T-helper 9 cell (primary cell): ENCODE data around the gene AHSP.
"Not testable (repeated sequence)": the region's sequence is repeated elsewhere in the genome, so short reads cannot be mapped to it uniquely, and the experiment has no call there.

Source experiments
- DNase-seq: peaks from one replicate; pipeline ENCODE4 v3.0.0-alpha.2; 2020

AHSP gene

DNA sequence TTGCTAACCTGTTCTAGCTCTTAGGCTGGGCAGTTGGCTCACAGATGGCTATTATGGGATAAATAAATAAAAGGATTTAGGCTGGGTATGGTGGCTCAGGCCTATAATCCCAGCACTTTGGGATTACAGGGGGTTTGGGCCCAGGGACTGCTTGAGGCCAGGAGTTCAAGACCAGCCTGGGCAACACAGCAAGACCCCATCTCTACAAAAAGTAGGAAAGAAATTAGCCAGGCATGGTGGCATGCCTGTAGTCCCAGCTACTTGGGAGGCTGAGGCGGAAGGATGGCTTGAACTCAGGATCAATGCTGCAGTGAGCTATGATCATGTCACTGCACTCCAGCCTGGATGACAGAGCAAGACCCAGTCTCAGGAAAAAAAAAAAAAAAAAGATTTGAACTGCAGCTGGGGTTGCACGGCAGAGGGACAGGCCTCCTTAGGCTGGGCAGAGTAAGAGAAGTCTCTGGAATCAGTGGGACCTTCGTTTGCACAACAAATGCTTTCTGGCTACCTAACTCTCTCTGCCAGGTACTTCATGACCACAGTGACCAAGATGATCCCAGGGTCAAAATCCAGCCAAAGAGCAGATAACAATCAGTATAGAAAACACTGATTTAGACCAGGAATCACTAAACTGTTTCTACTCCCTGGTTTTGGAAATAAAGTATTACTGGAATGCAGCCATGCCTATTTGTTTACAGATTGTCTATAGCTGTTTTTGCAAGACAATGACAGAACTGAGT, 26.3 kb upstream of the AHSP start:
- DNase-seq = no peak

DNA sequence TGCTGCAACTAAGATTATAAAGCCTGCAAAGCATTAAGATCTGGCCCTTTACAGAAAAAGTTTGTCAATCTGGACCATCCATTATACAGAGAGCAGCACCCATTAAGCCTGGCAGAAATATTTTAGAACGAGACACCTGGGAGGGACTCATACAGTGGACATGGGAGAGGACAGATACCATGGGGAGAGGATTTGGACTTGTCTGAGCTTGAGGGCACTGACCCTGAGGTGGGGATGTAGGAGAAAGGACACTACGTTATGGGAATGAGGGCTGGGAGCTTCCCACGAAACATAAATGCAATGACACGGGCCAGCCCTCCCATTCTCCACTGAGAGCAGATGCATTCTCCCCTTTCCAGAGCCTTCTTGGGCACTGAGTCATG, 25.7 kb upstream of the AHSP start:
- no peak for DNase-seq

DNA sequence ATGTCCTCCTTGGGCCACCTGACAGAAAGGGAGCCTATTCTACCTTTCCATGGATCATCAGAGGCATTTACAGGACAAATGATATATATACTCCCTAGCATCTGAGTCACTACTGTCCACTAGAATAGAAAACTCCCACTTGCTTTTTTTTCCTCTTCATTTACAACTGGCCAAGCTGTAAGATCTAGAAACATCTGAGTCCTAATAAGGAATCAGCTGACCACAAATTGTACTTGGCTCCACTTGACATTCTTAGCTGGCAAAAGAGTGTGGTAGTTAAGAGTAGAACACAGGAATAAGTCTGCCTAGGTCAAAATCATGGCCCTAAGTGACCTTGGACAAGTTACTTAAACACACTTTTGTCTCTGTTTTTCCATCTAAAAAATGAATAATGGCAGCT, 24.7 kb upstream of the AHSP start:
- DNase-seq = no peak

- DNase-seq = not testable (repeated sequence)
Observed at GRCh38 chr16:31503555-31503954, 24.1 kb upstream of the AHSP start.

GRCh38 chr16:31504159-31504558, 23.5 kb upstream of the AHSP start:
- DNase-seq = no peak

GRCh38 chr16:31505483-31505882, 22.2 kb upstream of the AHSP start:
- no peak for DNase-seq

- DNase-seq = peak; percentile 4
Observed at GRCh38 chr16:31507617-31507928, 20.1 kb upstream of the AHSP start.

GRCh38 chr16:31507929-31508705, 19.6 kb upstream of the AHSP start, which contains the start of gene RUSF1:
RUSF1 (minus strand) TSS chr16:31508391; CDS start chr16:31508373, 18 bp downstream.
- DNase-seq = peak; percentile 67

DNA sequence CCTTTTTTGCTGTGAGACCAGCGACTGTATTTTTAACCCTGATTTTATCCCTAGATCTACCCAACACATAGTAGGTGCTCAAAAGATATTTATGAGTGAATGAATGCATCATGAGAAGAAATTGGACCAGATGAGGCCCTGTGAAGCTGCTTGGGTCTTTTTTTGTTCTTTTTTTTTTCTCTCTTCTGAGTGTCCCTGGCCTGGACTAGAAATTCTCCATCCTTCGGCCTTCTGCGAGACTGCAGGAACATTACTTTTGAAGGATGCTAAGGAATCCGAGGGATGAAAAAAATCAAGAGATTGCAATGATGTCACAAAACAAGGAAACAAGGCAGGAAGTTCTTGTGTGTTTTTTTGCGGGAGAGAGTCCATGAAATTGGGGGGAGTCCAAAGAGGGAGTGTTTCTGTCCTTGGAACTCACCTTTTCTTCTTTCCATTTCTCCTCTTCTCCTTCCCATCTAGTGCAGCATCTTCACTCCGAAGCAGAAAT, 18.9 kb upstream of the AHSP start:
- no peak for DNase-seq

DNA sequence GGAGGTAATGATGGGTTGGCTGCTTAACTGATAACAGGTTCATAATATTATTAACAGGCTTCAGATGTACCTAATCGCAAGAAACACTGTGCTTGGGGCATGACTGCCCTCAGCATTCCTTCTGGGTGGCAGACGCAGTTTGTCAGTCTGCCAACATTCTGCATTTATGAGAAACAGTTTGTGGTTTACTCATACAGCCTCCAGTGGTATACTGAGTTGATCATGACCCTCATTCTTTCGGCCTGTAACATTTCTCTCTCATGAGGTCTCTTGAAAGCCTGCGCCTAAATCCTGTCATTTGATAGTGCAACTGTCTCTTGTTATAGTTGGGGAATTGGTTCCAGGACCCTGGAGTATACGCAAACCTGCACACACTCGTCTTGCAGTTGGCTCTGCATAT, 14.6 kb upstream of the AHSP start:
- no peak for DNase-seq

DNA sequence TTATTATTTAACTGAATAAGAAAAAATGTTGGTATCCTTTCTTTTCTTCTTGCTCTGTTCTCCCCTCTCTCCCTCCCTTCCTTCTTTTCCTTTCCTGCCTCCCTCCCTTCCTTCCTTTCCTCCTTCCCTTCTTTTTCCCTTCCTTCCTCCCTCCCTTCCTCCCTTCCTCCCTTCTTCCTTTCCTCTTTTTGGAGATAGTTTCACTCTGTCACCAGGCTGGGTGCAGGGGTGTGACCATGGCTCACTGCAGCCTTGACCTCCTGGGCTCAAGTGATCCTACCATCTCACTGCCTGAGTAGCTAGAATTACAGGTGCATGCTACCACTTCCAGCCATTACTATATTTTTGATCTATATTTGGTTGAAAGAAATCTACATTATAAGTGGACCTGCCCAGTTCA, 13.8 kb upstream of the AHSP start:
- DNase-seq = no peak

- DNase-seq = no peak
Observed at GRCh38 chr16:31517800-31518402, 9.8 kb upstream of the AHSP start.

DNA sequence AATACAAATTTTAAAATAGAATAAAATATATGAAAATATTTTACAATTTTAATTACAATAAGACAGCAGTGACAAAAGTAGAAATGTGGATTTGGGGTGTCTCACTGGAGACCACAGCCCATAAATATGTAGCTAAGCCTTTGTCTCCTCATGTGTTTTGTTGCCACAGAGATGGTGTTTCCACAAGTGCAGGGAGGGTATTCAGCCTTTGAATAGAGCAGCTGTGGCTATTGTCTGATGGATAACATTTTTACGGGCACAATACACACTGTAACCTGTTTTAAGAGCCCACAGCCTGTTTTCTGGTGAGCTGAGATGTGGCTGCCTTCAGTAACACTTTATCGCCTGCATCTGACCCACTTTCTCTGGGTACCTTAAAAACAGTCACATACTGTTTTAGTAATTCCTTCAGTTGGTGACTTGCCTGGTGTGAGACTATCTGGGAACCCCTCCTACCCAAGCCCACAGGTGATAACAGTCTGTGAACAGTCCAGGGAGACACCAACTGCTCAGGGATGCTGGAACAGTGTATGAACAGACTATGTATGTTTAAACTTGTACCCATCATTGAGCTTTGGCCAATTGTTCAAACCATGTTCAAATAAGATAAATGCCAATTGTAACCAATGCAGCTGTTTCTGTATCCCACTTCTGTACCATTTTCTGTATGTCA, 7.8 kb upstream of the AHSP start:
- DNase-seq = no peak

GRCh38 chr16:31521368-31521767, 6.3 kb upstream of the AHSP start:
- no peak for DNase-seq

DNA sequence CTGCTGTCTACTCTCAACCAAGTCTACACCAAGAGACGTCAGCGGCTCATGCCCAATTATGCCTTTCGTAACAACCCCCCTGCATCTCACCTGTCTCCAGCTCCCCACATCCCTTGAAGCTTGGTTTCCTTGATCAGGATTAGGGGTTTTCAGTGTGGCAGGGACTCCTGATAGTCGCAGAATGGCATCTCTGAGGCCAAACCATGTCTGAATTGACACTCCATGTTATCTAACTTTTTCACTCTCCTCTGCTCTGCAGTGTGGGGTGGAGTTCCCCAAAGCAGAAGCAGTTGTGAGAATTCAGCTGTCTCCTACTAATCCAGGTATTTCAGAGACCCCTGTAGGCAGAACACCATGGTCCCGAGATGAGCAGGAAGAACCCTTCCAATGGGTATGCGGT, 5.6 kb upstream of the AHSP start:
- no peak for DNase-seq

GRCh38 chr16:31523768-31524167, 3.9 kb upstream of the AHSP start:
- not testable (repeated sequence) for DNase-seq

DNA sequence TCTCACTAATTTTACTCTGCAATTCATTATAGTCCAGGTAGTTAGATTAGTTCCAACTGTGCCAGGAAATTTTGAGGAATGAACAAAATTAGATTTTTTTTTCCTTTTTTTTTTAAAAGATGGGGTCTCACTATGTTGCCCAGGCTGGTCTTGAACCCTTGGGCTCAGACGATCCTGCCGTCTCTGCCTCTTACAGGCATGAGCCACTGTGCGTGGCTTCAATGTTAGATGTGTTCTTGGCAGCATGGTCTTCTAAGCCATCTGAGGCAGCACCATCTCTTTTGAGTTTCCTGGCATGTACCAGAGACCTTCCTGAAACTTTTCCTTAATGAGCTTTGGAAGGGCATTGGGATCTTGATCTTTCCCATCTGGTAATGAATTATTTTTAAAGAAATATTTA, 2.6 kb upstream of the AHSP start:
- no peak for DNase-seq

DNA sequence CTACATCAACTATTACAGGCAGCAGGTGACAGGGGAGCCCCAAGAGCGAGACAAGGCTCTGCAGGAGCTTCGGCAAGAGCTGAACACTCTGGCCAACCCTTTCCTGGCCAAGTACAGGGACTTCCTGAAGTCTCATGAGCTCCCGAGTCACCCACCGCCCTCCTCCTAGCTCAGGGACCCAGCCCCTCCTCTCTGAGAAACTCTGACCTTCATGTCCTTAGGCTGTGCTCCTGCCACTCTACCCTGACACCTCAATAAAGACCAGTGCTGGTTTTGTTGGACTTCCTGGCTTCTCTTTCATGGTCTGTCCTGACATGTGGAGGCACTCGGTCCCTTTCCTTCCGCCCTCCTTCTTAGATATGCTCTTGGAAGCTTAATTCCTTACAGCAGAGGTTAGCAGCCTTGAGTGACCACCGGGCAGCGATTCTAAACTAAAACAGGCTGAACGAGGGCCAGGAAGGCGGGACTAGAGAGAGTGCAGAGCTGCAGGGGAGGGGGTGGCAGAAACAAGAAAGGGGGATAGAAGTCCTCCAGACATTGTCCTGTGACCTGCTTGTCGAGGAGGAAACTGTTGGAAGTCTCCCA, 915 bp downstream of the AHSP start:
- DNase-seq = no peak

DNA sequence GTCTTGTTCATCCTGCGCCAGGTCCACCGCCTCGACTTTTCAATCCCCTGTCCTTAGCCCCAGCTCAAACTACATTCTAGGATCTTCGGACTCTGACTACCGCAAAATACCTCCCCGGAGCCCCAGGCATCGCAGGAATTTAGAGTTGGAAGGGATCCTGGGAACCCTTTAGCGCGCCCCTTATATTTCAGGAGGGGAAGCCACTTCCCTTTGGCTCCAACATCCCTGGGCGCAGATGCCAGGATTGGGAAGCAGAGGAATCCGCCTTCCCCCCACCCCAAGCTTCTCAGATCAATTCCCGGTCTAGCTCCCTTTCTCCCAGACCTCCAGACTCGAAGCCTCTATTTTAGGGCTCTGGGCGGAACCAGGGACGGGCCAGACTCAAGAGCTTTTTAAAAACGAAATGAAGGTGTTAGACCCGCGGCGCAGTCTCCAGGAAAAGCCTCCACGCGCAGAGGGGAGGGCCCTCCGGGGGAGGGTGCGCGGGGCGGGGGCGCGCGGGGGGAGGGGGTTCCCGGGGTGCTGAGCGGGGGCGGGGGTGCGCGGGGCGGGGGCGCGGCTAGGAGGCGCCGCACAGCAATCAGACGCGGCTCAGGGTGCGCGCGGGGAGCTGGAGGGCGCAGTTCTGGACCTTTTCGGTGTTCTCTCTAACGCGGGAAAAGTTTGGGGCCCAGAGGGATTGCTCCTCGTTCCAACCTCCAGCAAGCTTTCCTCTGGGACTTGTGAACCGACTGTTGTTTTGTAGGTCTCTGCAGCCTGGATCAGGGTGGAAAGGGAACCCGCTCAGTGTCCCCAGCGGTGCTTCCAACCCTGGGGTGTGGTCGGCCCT, 1.6 kb downstream of the AHSP start:
- DNase-seq = no peak

GRCh38 chr16:31529937-31530312, 2.2 kb downstream of the AHSP start:
- DNase-seq = no peak

- no peak for DNase-seq
Observed at GRCh38 chr16:31530405-31530804, 2.7 kb downstream of the AHSP start.

- DNase-seq = no peak
Observed at GRCh38 chr16:31531096-31531495, 3.4 kb downstream of the AHSP start.
